K562 (cell line): ENCODE data around the gene PDGFC. TPM values are rescaled to one million over a fixed set of nuclear protein-coding genes. Genes with fewer than 3 reads are reported as not detected.

ENCODE experiments used
- ATAC-seq: fragments of 200-7000 bp; cut with Tn5 transposase; 3 replicates; pipeline ENCODE4 v1.9.1; 2020; ENCODE audit warnings: moderate library complexity
- BruUV-seq: library from RNA; stranded (reverse); fragments of 400-500 nt; replicated peaks from 2 replicates; lab custom pipeline; 2021; lab: Mats Ljungman, UMichigan
- CTCF ChIA-PET: fragments of 300-600 bp; formaldehyde crosslinking; extraction: SDS; loops from one replicate; lab custom pipeline; 2021; ENCODE audit warnings: low intra/inter-chr PET ratio; lab: Yijun Ruan, JAX
- POLR2A ChIA-PET: fragments of 300-600, 350-650 bp; sonication (Branson Sonifier 250); formaldehyde crosslinking; extraction: SDS; loops from one replicate; lab custom pipeline; 2021; ENCODE audit warnings: antibody characterized with exemption, inconsistent platforms; lab: Yijun Ruan, JAX
- DNase-seq, 4 experiments: peaks; one replicate each; pipeline versions ENCODE4 v3.0.0 to v3.0.0-alpha.2; 2011 to 2018; ENCODE audit warnings: low spot score in 3 of 4, mixed read lengths in 3 of 4; ENCODE audit errors: extremely low read depth in 1 of 4
- FAIRE-seq: peaks from 2 replicates; lab custom pipeline; 2011; peaks lifted over from hg19 to GRCh38; lab: Jason Lieb, UNC
- H2AFZ ChIP-seq: 2 replicates; pipeline ENCODE4 v1.6.0; 2011; ENCODE audit warnings: low read depth, low read length, control low read depth, inconsistent platforms
- H3K27ac ChIP-seq: fragments of 200-600 bp; 3 replicates; pipeline ENCODE4 v1.8.0; 2011; ENCODE audit warnings: low read depth, mild to moderate bottlenecking, control low read depth, inconsistent platforms, low read length, moderate library complexity, mixed read lengths; ENCODE audit errors: extremely low read depth
- H3K27me3 ChIP-seq, 2 experiments: fragments of 300-600 bp in 1 of 2; 2 replicates in 1 of 2; 3 replicates in 1 of 2; pipeline versions ENCODE4 v1.6.0 to v1.8.0; 2011; ENCODE audit warnings: inconsistent platforms in 2 of 2, low read length in 2 of 2, mild to moderate bottlenecking in 1 of 2, mixed read lengths in 1 of 2, moderate library complexity in 1 of 2; ENCODE audit not compliant: control insufficient read depth in 2 of 2, insufficient read depth in 2 of 2
- H3K36me3 ChIP-seq: fragments of 300-600 bp; 3 replicates; pipeline ENCODE4 v1.8.0; 2011; ENCODE audit warnings: mild to moderate bottlenecking, low read length, inconsistent platforms; ENCODE audit not compliant: control insufficient read depth, insufficient read depth
- H3K4me1 ChIP-seq, 2 experiments: fragments of 200-600 bp in 1 of 2; replicated peaks in 1 of 2; 2 replicates in 1 of 2; 3 replicates in 1 of 2; pipeline versions ENCODE4 v1.5.1 to v1.8.0; 2011; ENCODE audit warnings: inconsistent platforms in 2 of 2, low read length in 2 of 2, mild to moderate bottlenecking in 1 of 2, mixed read lengths in 1 of 2, moderate library complexity in 1 of 2; ENCODE audit not compliant: control insufficient read depth in 2 of 2, insufficient read depth in 2 of 2
- H3K4me2 ChIP-seq: 2 replicates; pipeline ENCODE4 v1.6.1; 2011; ENCODE audit warnings: low read length, control low read depth, inconsistent platforms, mixed read lengths; ENCODE audit not compliant: insufficient read depth
- H3K4me3 ChIP-seq: fragments of 200-600 bp; sonication (generic), shearing (Covaris generic); 2 replicates; pipeline ENCODE4 v1.5.1; 2016; ENCODE audit warnings: control low read depth, inconsistent platforms
- H3K79me2 ChIP-seq: fragments of 200-600 bp; 3 replicates; pipeline ENCODE4 v1.8.0; 2011; ENCODE audit warnings: low read length, inconsistent platforms; ENCODE audit not compliant: control insufficient read depth, insufficient read depth
- H3K9ac ChIP-seq, 2 experiments: 2 replicates each; pipeline versions ENCODE4 v1.6.0 to v1.6.1; 2011; ENCODE audit warnings: low read depth in 2 of 2, low read length in 2 of 2, control low read depth in 1 of 2, inconsistent platforms in 1 of 2, mild to moderate bottlenecking in 1 of 2, mixed read lengths in 1 of 2; ENCODE audit not compliant: insufficient read depth in 1 of 2
- H3K9me1 ChIP-seq: one replicate; pipeline ENCODE4 v1.6.0; 2011; ENCODE audit warnings: inconsistent platforms, mild to moderate bottlenecking, low read length, moderate library complexity; ENCODE audit not compliant: control insufficient read depth, insufficient read depth
- H3K9me3 ChIP-seq: replicated peaks from 2 replicates; pipeline ENCODE4 v1.5.1; 2011; ENCODE audit warnings: low read depth, low read length, inconsistent platforms; ENCODE audit not compliant: control insufficient read depth, insufficient read depth
- H4K20me1 ChIP-seq: replicated peaks from 2 replicates; pipeline ENCODE4 v1.6.1; 2011; ENCODE audit warnings: low read length, inconsistent platforms, mixed read lengths; ENCODE audit not compliant: control insufficient read depth, insufficient read depth
- CREBBP ChIP-seq: IDR thresholded peaks from one replicate; pipeline ENCODE4 v1.6.1; 2012; ENCODE audit warnings: low read depth, mild to moderate bottlenecking, control low read depth, inconsistent platforms, low read length
- DPF2 ChIP-seq: fragments of 450-650 bp; IDR thresholded peaks from 2 replicates; pipeline ENCODE4 v1.6.1; 2016
- HMG20A ChIP-seq: fragments of 450-650 bp; formaldehyde crosslinking; conservative IDR thresholded peaks from 2 replicates; pipeline ENCODE4 v1.4.0; 2020; ENCODE audit warnings: mild to moderate bottlenecking, mixed read lengths
- LEF1 ChIP-seq: fragments of 450-650 bp; IDR thresholded peaks from 2 replicates; pipeline ENCODE4 v1.6.1; 2016; ENCODE audit warnings: mild to moderate bottlenecking
- NBN ChIP-seq: fragments of 450-650 bp; IDR thresholded peaks from 2 replicates; pipeline ENCODE4 v1.6.1; 2016; ENCODE audit warnings: low read depth, mild to moderate bottlenecking
- NR3C1 ChIP-seq: sonication (generic); formaldehyde crosslinking; IDR thresholded peaks from 2 replicates; pipeline ENCODE4 v1.8.1; 2022; ENCODE audit warnings: missing genetic modification reagents
- PHF21A ChIP-seq: fragments of 450-650 bp; IDR thresholded peaks from 2 replicates; pipeline ENCODE4 v1.6.1; 2017; ENCODE audit warnings: low read depth, borderline replicate concordance
- RUNX1 ChIP-seq: sonication (generic); IDR thresholded peaks from 2 replicates; pipeline ENCODE4 v1.6.1; 2016; ENCODE audit warnings: antibody characterized with exemption, low read depth
- SUPT5H ChIP-seq: fragments of 450-650 bp; IDR thresholded peaks from 2 replicates; pipeline ENCODE4 v1.6.1; 2016
- TARDBP ChIP-seq: fragments of 450-650 bp; IDR thresholded peaks from 2 replicates; pipeline ENCODE4 v1.6.1; 2016
- THRA ChIP-seq: fragments of 450-650 bp; IDR thresholded peaks from 2 replicates; pipeline ENCODE4 v1.6.1; 2017; ENCODE audit warnings: mild to moderate bottlenecking, moderate library complexity
- ZNF217 ChIP-seq: sonication (generic); formaldehyde crosslinking; IDR thresholded peaks from 2 replicates; pipeline ENCODE4 v1.8.0; 2022; ENCODE audit warnings: mild to moderate bottlenecking, missing genetic modification reagents
- WGBS: fragments of 100-300 bp; shearing (Covaris generic); methylation state at CpG from one replicate; pipeline ENCODE4 v1.1.6; 2016; ENCODE audit warnings: low coverage, mixed read lengths; ENCODE audit not compliant: insufficient coverage; ENCODE audit errors: missing lambda C conversion rate; 5-methylcytosine and 5-hydroxymethylcytosine counted together
- in situ Hi-C: fragments of 300-500 bp; cut with MboI; formaldehyde crosslinking; loops from 4 replicates; pipeline ENCODE4 v1.15.0; 2018; ENCODE audit warnings: inconsistent platforms, mixed read lengths
- intact Hi-C: fragments of 100-400 bp; cut with micrococcal nuclease; formaldehyde crosslinking; loops from 2 replicates; pipeline ENCODE4 v1.14.2; 2022
- polyA plus RNA-seq, 8 experiments: library from polyadenylated mRNA; depleted of rRNA in 4 of 8; stranded (reverse) in 5 of 8; unstranded in 3 of 8; fragments of >200 nt; fragmentation: Nextera tagmentation in 2 of 8; fragmentation: Illumina TruSeq in 1 of 8; extraction: Ambion mirVana in 2 of 8; extraction: Trizol in 1 of 8; gene quantifications; 2 replicates each; pipeline versions ENCODE4 v1.2.1 to v1.2.3, GENCODE V29; 2011 to 2014; ENCODE audit warnings: inconsistent platforms in 1 of 8, missing spikeins in 1 of 8
- total RNA-seq, 7 experiments: library from RNA; depleted of rRNA in 6 of 7; stranded (reverse); fragments of >200 nt in 6 of 7; fragmentation: Illumina TruSeq in 2 of 7; extraction: Trizol in 2 of 7; gene quantifications; 2 replicates each; pipeline versions ENCODE4 v1.2.1 to v1.2.3, GENCODE V29; 2011 to 2021; ENCODE audit warnings: low replicate concordance in 1 of 7
- TF ChIP-seq, protein P1 (sequence below): fragments of 450-650 bp; formaldehyde crosslinking; IDR thresholded peaks from 2 replicates; pipeline ENCODE4 v1.4.0; 2022; ENCODE audit warnings: missing genetic modification characterization
- TF ChIP-seq, protein P2 (sequence below), 2 experiments: fragments of 450-650 bp in 1 of 2; sonication (generic) in 1 of 2; formaldehyde crosslinking in 1 of 2; IDR thresholded peaks; 2 replicates each; pipeline versions ENCODE4 v1.7.1 to v1.9.0; 2016 to 2022; ENCODE audit warnings: inconsistent platforms in 1 of 2, mild to moderate bottlenecking in 1 of 2, missing genetic modification reagents in 1 of 2

The PDGFC gene
- total and polyA plus RNA-seq, 9 of the 15 experiments (the other 6 are each of a cell fraction or from before 2014, with no cell fraction given), result not detected

GRCh38 chr4:156803056-156803455, 168.5 kb downstream of the PDGFC start:
- no peak for DNase-seq
- H3K4me2 ChIP-seq, result no peak overlapping the region
- no peaks in the 10 kb centered on the region for H3K9me1 ChIP-seq
- H2AFZ ChIP-seq, result no peak overlapping the region
- 0% methylated on average over 2 of the region's 2 CpGs for WGBS
- H3K4me3 ChIP-seq, result no peak overlapping the region
- BruUV-seq, result no TSS peak
- no peak for ATAC-seq
- H3K27me3 ChIP-seq, result no peaks in the 10 kb centered on the region
- H3K4me1 ChIP-seq, result no peaks in the 10 kb centered on the region
- ChIA-PET CTCF (no interaction called here), POLR2A (no interaction called here)
- H3K9ac ChIP-seq, result no peak overlapping the region
- intact Hi-C loops (no loop called here), in situ Hi-C loops (no loop called here)
- H4K20me1 ChIP-seq, result no peaks in the 10 kb centered on the region
- no peaks in the 10 kb centered on the region for H3K36me3 ChIP-seq
- no peak overlapping the region for H3K27ac ChIP-seq
- H3K79me2 ChIP-seq, result no peaks in the 10 kb centered on the region
- FAIRE-seq, result no peak
- H3K9me3 ChIP-seq, result no peaks in the 10 kb centered on the region
- no peak for TF ChIP-seq THRA
- TF ChIP-seq, protein P1, sequence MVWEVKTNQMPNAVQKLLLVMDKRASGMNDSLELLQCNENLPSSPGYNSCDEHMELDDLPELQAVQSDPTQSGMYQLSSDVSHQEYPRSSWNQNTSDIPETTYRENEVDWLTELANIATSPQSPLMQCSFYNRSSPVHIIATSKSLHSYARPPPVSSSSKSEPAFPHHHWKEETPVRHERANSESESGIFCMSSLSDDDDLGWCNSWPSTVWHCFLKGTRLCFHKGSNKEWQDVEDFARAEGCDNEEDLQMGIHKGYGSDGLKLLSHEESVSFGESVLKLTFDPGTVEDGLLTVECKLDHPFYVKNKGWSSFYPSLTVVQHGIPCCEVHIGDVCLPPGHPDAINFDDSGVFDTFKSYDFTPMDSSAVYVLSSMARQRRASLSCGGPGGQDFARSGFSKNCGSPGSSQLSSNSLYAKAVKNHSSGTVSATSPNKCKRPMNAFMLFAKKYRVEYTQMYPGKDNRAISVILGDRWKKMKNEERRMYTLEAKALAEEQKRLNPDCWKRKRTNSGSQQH (CRISPR knock-in tag), result no peak
- TF ChIP-seq SUPT5H, result no peak
- no peak for TF ChIP-seq DPF2
- TF ChIP-seq PHF21A, result no peak
- TF ChIP-seq CREBBP, result no peak
- TF ChIP-seq, protein P2, sequence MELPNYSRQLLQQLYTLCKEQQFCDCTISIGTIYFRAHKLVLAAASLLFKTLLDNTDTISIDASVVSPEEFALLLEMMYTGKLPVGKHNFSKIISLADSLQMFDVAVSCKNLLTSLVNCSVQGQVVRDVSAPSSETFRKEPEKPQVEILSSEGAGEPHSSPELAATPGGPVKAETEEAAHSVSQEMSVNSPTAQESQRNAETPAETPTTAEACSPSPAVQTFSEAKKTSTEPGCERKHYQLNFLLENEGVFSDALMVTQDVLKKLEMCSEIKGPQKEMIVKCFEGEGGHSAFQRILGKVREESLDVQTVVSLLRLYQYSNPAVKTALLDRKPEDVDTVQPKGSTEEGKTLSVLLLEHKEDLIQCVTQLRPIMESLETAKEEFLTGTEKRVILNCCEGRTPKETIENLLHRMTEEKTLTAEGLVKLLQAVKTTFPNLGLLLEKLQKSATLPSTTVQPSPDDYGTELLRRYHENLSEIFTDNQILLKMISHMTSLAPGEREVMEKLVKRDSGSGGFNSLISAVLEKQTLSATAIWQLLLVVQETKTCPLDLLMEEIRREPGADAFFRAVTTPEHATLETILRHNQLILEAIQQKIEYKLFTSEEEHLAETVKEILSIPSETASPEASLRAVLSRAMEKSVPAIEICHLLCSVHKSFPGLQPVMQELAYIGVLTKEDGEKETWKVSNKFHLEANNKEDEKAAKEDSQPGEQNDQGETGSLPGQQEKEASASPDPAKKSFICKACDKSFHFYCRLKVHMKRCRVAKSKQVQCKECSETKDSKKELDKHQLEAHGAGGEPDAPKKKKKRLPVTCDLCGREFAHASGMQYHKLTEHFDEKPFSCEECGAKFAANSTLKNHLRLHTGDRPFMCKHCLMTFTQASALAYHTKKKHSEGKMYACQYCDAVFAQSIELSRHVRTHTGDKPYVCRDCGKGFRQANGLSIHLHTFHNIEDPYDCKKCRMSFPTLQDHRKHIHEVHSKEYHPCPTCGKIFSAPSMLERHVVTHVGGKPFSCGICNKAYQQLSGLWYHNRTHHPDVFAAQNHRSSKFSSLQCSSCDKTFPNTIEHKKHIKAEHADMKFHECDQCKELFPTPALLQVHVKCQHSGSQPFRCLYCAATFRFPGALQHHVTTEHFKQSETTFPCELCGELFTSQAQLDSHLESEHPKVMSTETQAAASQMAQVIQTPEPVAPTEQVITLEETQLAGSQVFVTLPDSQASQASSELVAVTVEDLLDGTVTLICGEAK (IDR thresholded peaks at IDR 0.05), result no peak
- TF ChIP-seq, protein P2 (CRISPR knock-in tag; IDR thresholded peaks at IDR 0.05), result no peak
- no peak for TF ChIP-seq NR3C1
- no peak for TF ChIP-seq RUNX1
- no peak for TF ChIP-seq NBN
- no peak for TF ChIP-seq HMG20A (CRISPR knock-in tag)
- no peak for TF ChIP-seq LEF1
- TF ChIP-seq ZNF217 (CRISPR knock-in tag), result no peak
- no peak for TF ChIP-seq TARDBP
